ENCODE measurements around the gene RAB34.

DNA sequence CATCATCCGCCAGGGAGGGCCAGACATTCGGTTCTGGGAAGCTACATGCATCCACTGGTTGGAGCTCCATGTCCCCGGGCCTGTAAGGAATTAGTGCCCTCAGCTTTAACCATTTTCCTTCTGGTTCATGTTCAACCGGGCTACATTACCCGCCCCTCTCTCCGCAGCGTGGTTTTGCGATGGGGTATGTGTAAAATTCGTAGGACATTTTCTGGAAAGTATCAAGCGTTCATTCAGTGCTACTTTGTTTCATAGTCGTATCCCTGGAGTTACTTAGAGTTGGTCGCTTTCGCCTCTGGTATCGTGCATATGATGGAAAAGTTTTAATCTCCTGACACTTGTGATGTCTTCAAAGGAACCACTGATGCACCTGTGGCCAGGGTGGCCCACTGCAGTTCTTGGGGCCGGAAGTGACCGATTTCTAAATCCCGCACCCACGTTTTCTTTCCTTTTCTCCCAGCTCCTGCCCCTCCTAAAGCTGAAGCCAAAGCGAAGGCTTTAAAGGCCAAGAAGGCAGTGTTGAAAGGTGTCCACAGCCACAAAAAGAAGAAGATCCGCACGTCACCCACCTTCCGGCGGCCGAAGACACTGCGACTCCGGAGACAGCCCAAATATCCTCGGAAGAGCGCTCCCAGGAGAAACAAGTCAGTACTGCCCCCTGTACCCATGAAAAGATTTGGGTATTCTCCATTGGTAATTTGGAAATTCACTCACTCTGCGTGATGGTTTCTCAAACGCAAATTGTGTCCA, 2.8 kb upstream of the RAB34 start:
- TF ChIP-seq POLR2A (IDR thresholded peaks at IDR 0.05): no peak
- TF ChIP-seq, protein P1, sequence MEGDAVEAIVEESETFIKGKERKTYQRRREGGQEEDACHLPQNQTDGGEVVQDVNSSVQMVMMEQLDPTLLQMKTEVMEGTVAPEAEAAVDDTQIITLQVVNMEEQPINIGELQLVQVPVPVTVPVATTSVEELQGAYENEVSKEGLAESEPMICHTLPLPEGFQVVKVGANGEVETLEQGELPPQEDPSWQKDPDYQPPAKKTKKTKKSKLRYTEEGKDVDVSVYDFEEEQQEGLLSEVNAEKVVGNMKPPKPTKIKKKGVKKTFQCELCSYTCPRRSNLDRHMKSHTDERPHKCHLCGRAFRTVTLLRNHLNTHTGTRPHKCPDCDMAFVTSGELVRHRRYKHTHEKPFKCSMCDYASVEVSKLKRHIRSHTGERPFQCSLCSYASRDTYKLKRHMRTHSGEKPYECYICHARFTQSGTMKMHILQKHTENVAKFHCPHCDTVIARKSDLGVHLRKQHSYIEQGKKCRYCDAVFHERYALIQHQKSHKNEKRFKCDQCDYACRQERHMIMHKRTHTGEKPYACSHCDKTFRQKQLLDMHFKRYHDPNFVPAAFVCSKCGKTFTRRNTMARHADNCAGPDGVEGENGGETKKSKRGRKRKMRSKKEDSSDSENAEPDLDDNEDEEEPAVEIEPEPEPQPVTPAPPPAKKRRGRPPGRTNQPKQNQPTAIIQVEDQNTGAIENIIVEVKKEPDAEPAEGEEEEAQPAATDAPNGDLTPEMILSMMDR (IDR thresholded peaks at IDR 0.05): no peak

All from thyroid gland (tissue), 4 donors.